Neural cell (in vitro differentiated cells): ENCODE measurements around the gene ZNF862. TPM values are rescaled to one million over a fixed set of nuclear protein-coding genes. Genes with fewer than 3 reads are reported as not detected.

Experiments used
- H2AFZ ChIP-seq: fragments of 200-600, 300-800 bp; sonication (generic), shearing (Covaris generic); 2 replicates; pipeline ENCODE4 v1.6.0; 2014; ENCODE audit warnings: low read depth, mild to moderate bottlenecking, antibody characterized with exemption, low read length, moderate library complexity
- H3F3A ChIP-seq: fragments of 200-600 bp; shearing (Covaris generic); 2 replicates; pipeline ENCODE4 v1.6.1; 2016; ENCODE audit warnings: mild to moderate bottlenecking, moderate library complexity, mixed read lengths, antibody characterized with exemption, low read length; ENCODE audit not compliant: insufficient read depth, poor library complexity, severe bottlenecking
- H3K27ac ChIP-seq: fragments of 200-600, 300-800 bp; sonication (generic), shearing (Covaris generic); 2 replicates; pipeline ENCODE4 v1.5.1; 2014; ENCODE audit warnings: mild to moderate bottlenecking, low read length, moderate library complexity
- H3K27me3 ChIP-seq: fragments of 300-800, 200-600 bp; sonication (generic), shearing (Covaris generic); 2 replicates; pipeline ENCODE4 v1.6.0; 2014; ENCODE audit warnings: mild to moderate bottlenecking, low read depth, low read length, moderate library complexity; ENCODE audit not compliant: insufficient read depth
- H3K36me3 ChIP-seq: fragments of 300-800, 200-600 bp; sonication (generic), shearing (Covaris generic); 2 replicates; pipeline ENCODE4 v1.5.1; 2014; ENCODE audit warnings: mild to moderate bottlenecking, antibody characterized with exemption, low read length, moderate library complexity; ENCODE audit not compliant: insufficient read depth
- H3K4me2 ChIP-seq: fragments of 300-800, 200-600 bp; sonication (generic), shearing (Covaris generic); 2 replicates; pipeline ENCODE4 v1.6.0; 2014; ENCODE audit warnings: mild to moderate bottlenecking, low read length
- H3K4me3 ChIP-seq: fragments of 300-800, 200-600 bp; sonication (generic), shearing (Covaris generic); 2 replicates; pipeline ENCODE4 v1.5.1; 2014; ENCODE audit warnings: mild to moderate bottlenecking, low read length, moderate library complexity
- H3K79me2 ChIP-seq: fragments of 200-600 bp; shearing (Covaris generic); replicated peaks from 2 replicates; pipeline ENCODE4 v1.6.0; 2014; ENCODE audit warnings: mild to moderate bottlenecking, low read length, moderate library complexity; ENCODE audit not compliant: insufficient read depth
- H3K9ac ChIP-seq: fragments of 300-800, 200-600 bp; sonication (generic), shearing (Covaris generic); 2 replicates; pipeline ENCODE4 v1.6.1; 2016; ENCODE audit warnings: mild to moderate bottlenecking, low read length, mixed read lengths
- H3K9me2 ChIP-seq: fragments of 200-600 bp; shearing (Covaris generic); 2 replicates; pipeline ENCODE4 v1.6.1; 2016; ENCODE audit warnings: mild to moderate bottlenecking, low read length, mixed read lengths; ENCODE audit not compliant: insufficient read depth
- H3K9me3 ChIP-seq: fragments of 200-600, 300-800 bp; sonication (generic), shearing (Covaris generic); 2 replicates; pipeline ENCODE4 v1.6.1; 2016; ENCODE audit warnings: mild to moderate bottlenecking, mixed run types, low read length, moderate library complexity, mixed read lengths
- H4K20me1 ChIP-seq: fragments of 200-600 bp; shearing (Covaris generic); 2 replicates; pipeline ENCODE4 v1.6.1; 2016; ENCODE audit warnings: mild to moderate bottlenecking, mixed run types; ENCODE audit not compliant: insufficient read depth
- CTCF ChIP-seq: fragments of 450-650 bp; IDR thresholded peaks from 2 replicates; pipeline ENCODE4 v1.5.1; 2014; ENCODE audit warnings: antibody characterized with exemption, mild to moderate bottlenecking, moderate library complexity; ENCODE audit not compliant: poor library complexity, severe bottlenecking
- EP300 ChIP-seq: fragments of 450-650 bp; conservative IDR thresholded peaks from 2 replicates; pipeline ENCODE4 v1.6.1; 2014; ENCODE audit warnings: antibody characterized with exemption, mild to moderate bottlenecking, moderate library complexity; ENCODE audit not compliant: poor library complexity, severe bottlenecking
- EZH2 ChIP-seq: fragments of 200-600, 300-800 bp; shearing (Covaris generic), sonication (generic); IDR thresholded peaks from 2 replicates; pipeline ENCODE4 v1.6.1; 2014; ENCODE audit warnings: antibody characterized with exemption, low read length, borderline replicate concordance, mild to moderate bottlenecking; ENCODE audit not compliant: insufficient read depth, poor library complexity, severe bottlenecking
- MXI1 ChIP-seq: fragments of 450-650 bp; conservative IDR thresholded peaks from 2 replicates; pipeline ENCODE4 v1.6.1; 2014; ENCODE audit warnings: antibody characterized with exemption, mild to moderate bottlenecking; ENCODE audit not compliant: poor library complexity, severe bottlenecking
- POLR2AphosphoS5 ChIP-seq: IDR thresholded peaks from 2 replicates; pipeline ENCODE4 v1.6.1; 2012
- RAD21 ChIP-seq: fragments of 450-650 bp; conservative IDR thresholded peaks from 2 replicates; pipeline ENCODE4 v1.6.1; 2014; ENCODE audit warnings: antibody characterized with exemption, mild to moderate bottlenecking, moderate library complexity
- REST ChIP-seq: IDR thresholded peaks from 2 replicates; pipeline ENCODE4 v1.6.1; 2012; ENCODE audit warnings: borderline replicate concordance
- SMC3 ChIP-seq: fragments of 450-650 bp; conservative IDR thresholded peaks from 2 replicates; pipeline ENCODE4 v1.6.1; 2014; ENCODE audit warnings: antibody characterized with exemption, mild to moderate bottlenecking, moderate library complexity; ENCODE audit not compliant: poor library complexity
- TAF1 ChIP-seq: IDR thresholded peaks from 2 replicates; pipeline ENCODE4 v1.6.1; 2012; ENCODE audit warnings: low read depth
- polyA plus RNA-seq: library from polyadenylated mRNA; depleted of rRNA; stranded (reverse); fragments of >200 nt; gene quantifications from 2 replicates; pipeline ENCODE4 v1.2.3, GENCODE V29; 2014

ZNF862 gene
- polyA plus RNA-seq, 1 donor from 2014 or later = 19.0 TPM

GRCh38 chr7:149815661-149816266 is 22.4 kb upstream of the ZNF862 start:
- Histone ChIP-seq H3K9me3 (no peaks in the 10 kb centered on the region), H3K27me3 (no peaks in the 10 kb centered on the region), H2AFZ (no peak overlapping the region), H3K79me2 (no peaks in the 10 kb centered on the region), H3K4me2 (no peak overlapping the region), H4K20me1 (no peaks in the 10 kb centered on the region), H3K9ac (no peak overlapping the region), H3F3A (no peaks in the 10 kb centered on the region), H3K9me2 (no peaks in the 10 kb centered on the region), H3K36me3 (no peaks in the 10 kb centered on the region), H3K4me3 (no peak overlapping the region), H3K27ac (no peak overlapping the region)
- TF ChIP-seq POLR2AphosphoS5 = no peak
- no peak for TF ChIP-seq SMC3
- TF ChIP-seq CTCF = no peak
- no peak for TF ChIP-seq TAF1
- no peak for TF ChIP-seq MXI1
- TF ChIP-seq EP300 = no peak

- no peak overlapping the region for H3K27ac ChIP-seq
- H3K9me2 ChIP-seq = no peaks in the 10 kb centered on the region
- H3K79me2 ChIP-seq = no peaks in the 10 kb centered on the region
- no peak overlapping the region for H3K4me3 ChIP-seq
- no peaks in the 10 kb centered on the region for H4K20me1 ChIP-seq
- no peaks in the 10 kb centered on the region for H3F3A ChIP-seq
- no peak for TF ChIP-seq MXI1
- no peak for TF ChIP-seq POLR2AphosphoS5
- TF ChIP-seq EZH2 = no peak
- no peak for TF ChIP-seq TAF1
- TF ChIP-seq REST = no peak
- no peak for TF ChIP-seq RAD21
- TF ChIP-seq CTCF = no peak
- TF ChIP-seq EP300 = no peak
- no peak for TF ChIP-seq SMC3
- no peaks in the 10 kb centered on the region for H3K9me3 ChIP-seq
- H3K36me3 ChIP-seq = no peaks in the 10 kb centered on the region
- no peak overlapping the region for H3K9ac ChIP-seq
- H2AFZ ChIP-seq = no peak overlapping the region
- no peaks in the 10 kb centered on the region for H3K27me3 ChIP-seq
- H3K4me2 ChIP-seq = no peak overlapping the region
Observed at GRCh38 chr7:149816267-149816751, 21.9 kb upstream of the ZNF862 start.
